ENCODE measurements around the gene ZSCAN21.

GRCh38 chr7:100003711-100004661 lies 45.6 kb upstream of the ZSCAN21 start:
- no peak for TF ChIP-seq CTCF (IDR thresholded peaks at IDR 0.05)
- no peak for TF ChIP-seq POLR2A (IDR thresholded peaks at IDR 0.05)

Measured in tibial nerve (tissue), 3 donors.